Measurements from ENCODE around the gene SLC34A3. TPM values are rescaled to one million over a fixed set of nuclear protein-coding genes. Genes with fewer than 3 reads are reported as not detected.

The SLC34A3 gene
- polyA plus RNA-seq, 3 donors = 2.8 to 6.0 (median 5.2) TPM

DNA sequence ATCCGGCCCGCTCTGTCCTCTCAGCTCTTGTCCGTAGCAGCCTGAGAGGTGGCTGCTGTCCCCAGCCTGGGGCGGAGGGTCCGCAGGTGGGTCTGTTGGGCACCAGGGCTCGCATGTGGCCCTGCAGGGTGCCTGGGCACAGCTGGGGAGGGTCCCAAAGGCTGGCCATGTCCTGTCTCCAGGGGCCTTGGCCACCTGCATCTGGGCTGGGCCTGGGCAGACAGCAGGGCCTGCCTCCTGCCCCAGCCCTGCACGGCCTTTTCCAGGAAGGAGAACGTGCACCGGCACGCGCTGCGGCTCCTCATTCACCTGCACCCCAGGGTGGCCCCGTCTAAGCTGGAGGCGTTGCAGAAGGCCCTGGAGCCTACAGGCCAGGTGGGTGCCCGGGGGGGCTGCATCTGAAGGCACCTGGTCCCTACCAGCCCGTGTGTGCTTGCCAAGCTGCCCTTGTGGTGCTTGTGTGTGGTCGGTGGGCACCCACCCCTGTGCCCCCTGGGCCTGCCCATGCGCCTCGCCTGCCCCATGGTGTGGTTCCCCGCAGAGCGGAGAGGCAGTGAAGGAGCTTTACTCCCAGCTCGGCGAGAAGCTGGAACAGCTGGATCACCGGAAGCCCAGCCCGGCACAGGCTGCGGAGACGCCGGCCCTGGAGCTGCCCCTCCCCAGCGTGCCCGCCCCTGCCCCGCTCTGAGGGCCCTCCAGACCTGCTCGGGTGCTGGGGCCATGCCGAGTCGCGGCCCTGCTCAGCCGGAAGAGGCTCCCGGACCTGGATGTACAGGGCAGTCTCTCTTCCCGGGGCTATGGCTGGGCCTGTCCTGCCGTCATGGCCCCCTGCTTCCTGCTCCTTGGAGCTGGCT is 41.8 kb downstream of the SLC34A3 start:
- DNase-seq (ENCODE audit: low read depth in 3 of 3, low spot score in 2 of 3) = no peak

DNA sequence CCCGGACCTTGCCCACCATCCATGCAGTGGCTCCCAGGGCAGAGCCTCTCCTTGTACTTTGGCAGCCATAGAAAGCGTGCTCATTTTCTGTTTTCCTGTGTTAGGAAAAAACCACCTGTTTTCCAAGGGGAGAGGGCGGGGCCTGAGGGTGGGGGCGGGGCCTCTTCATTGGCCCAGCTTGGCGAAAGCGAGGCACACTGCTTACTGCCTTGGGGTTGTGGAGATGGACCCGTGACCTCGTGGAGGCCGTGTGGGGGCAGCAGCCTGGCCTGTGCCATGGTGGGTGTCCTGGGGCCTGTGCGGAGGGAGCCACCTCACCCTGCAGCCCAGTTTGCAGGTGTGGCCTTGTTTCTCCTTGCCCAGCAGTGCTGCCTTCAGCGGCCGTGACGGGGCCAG is 42.4 kb downstream of the SLC34A3 start:
- no peak for DNase-seq (ENCODE audit: low read depth in 3 of 3, low spot score in 2 of 3)

DNA sequence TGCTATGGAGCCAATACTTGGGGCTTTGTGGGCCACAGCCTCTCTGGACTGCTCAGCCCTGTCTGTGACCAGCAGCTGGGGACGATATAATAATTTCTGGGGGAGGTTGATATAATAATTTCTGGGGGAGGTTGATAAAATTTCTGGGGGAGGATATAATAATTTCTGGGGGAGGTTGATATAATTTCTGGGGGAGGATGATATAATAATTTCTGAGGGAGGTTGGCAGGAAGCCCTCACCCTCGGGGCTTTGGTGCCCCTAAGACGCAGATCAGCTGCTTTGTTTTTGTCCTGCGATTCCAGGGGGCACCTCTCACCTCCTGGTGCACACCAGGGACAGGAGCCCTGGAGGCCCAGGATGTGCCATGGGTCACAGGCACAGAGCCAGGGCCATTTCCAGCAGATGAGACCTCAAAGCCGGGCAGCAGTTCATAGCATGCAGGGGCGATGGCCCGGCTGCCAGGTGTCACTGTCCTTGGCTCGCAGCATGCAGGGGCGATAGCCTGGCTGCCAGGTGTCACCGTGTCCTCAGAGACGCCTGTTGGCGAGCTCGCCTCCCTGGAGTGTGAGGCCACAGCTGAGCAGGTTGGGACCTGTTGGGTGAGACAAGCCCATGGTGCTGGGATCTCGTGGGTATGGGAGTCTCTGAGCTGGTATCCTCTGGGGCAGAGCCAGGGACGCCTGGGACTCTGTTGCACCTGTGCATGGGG is 43.1 kb downstream of the SLC34A3 start:
- DNase-seq (ENCODE audit: low read depth in 3 of 3, low spot score in 2 of 3) = no peak

DNA sequence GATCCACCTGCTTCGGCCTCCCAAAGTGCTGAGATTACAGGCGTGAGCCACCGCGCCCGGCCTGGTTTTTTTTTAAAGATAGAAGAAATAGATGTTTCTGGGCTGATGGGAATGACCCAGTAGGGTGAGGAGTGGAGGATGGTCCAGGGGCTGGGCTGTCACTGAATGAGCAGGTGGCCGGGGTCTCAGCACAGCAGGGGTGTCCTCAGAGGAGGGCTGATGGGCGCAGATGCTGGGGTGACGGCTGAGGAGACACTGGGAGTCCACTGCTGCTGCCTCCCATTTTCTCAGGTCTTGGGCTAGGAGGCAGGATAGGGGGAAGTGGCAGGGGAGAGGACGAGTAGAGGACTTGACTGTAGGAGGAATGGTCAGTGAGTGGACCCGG is 44.5 kb downstream of the SLC34A3 start:
- no peak for DNase-seq (ENCODE audit: low read depth in 3 of 3, low spot score in 2 of 3)

DNA sequence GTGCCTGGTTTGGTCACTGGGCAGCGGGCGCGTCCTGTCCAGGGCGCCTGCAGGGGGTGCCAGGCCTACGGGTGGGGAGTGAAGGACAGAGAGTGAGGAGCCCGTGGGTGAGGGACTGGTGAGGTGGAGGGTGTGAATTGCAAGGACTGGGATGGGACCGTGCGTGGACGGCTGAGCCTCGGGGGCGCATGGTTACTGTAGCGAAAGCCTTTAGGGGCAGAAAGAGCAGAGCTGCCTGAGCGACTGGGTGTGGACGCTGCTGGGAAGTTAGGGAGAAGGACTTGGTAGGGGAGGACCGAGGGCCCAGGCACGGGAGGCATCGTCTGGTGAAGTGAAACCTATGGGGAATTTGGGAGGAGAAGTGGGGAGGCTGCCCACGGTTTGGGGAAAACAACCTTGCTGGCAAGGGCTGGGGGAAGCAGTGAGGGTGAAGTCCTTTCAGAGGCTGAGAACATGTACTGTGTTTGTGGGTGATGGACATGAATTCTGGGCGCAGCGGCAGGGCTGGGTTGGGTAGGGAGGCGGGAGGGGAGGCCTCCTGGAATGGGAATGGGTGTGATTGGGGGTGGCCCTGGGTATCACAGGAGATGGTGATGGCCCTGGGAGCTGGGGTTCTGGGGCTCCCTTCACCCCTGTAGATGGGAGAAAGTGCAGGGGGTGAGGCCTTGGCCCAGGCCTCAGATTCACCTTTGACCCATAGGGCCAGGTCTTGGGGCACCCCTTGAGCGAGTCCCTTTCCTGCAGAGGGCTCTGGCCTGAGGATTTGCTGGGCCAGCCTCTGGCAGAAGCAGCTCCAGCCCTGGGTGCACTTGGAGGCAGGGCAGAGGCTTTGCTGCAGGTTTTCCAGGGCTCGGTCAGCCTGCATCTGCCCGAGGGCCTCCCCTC is 45.1 kb downstream of the SLC34A3 start:
- DNase-seq (ENCODE audit: low read depth in 3 of 3, low spot score in 2 of 3) = no peak

DNA sequence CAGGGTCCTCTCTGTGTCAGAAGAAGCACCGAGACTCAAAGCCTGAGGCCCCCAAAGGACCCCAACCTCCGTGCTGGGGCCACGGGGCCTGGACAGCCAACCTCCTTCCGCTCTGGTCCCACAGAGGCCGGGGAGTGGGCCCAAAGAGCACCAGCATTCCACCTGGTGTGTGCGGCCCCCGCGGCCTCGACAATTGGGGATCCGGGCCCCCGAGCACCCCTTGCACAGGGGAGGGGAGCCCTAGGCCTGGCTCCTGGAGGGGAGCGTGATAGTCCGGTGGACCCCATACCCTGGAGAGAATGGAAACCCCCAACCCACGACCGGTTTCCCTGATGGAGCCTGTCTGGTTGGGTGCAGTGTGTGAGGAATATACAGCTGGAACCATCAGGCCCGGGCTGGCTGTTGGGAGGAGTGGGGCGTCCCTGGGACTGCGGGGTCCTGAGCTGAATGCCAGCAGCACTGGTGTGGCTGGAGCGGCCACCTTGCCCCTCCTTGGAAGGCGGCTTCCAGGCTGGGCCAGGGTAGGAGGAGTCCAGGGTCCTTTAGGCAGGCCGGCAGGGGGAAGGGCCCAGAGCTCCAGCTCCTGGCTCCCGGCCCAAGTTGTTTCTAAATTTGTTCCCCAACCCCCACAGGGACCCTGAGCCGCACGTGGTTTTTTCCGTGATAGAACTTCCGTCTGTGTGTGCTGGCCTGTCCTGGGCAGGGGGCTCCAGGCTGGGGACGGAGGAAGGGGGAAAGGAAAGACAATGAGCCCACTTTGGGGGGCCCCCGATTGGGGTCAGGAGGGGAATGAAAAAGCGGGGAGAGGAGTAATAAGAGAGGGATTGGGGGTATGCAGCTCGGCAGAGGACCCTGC is 46.0 kb downstream of the SLC34A3 start:
- DNase-seq (ENCODE audit: low read depth in 3 of 3, low spot score in 2 of 3) = no peak

DNA sequence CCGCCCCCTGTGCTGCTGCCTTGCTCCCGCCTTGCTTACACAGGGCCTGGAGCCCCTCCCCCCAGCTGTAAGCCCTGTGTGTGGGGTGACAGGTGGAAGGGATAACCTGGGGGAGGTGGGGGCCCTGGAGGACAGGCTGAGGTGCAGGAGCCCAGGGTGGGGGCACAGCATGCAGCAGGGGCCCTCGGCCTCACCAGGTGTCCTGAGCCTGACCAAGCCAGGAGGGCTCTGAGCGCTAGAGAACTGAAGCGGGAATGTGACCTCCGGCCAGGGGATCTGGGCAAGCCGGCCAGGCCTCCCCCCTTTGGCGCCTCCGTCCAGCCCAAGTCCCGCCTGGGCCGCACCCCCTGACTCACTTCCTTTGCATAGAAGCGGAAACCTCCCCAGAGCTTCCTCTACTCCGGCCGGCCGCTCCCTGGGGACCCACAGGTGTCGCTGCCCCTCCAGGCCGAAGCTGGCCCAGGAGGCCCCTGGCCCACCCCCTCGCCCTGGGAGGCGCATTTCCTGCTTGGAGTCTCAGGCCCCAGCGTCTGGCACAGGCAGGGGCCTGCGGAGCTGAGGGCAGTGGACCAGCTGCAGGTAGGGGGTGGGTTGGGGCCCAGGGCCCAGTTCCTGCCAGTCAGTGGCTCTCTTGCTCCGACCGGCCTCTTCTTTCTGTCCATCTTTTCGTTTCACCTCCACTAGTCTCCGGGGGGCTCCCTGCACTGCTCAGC is 46.8 kb downstream of the SLC34A3 start, which contains the start of gene TOR4A:
Gene TOR4A (plus strand): TSS at position 398 of the 713 bp plus-strand sequence. CDS start 964 bp downstream, outside the sequence.
- DNase-seq (ENCODE audit: low read depth in 3 of 3, low spot score in 2 of 3) = no peak

DNA sequence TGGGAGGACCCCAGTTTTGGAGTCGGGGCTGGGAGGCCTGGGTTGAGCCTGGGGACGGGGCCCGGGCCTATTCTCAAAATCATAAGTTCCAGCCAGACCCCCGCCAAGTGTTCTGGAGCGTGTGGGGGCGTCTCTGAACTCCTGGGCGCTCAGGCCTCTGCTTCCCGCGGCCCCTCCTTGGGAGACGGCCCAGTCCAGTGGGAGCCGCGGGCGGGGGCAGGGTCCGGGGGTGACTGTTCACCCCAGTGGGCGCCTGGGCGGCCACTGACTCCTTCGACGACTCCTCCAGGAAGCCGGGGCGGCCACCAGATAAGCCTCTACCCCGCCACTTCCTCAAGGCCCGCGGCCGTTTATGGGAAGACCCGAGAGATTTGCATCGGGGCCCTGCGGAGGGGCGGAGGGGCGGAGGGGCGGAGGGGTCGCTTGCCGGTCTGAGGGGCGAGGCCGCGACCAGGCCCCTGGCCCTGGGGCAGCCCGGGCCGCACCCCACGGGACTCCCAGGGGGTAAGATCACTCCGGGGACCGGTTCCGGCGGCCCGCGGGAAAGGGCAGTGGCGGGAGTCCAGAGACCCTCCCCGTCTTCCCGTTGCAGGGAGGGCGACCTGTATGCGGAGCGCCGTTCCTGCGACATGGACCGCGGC is 47.5 kb downstream of the SLC34A3 start:
- no peak for DNase-seq (ENCODE audit: low read depth in 3 of 3, low spot score in 2 of 3)

DNA sequence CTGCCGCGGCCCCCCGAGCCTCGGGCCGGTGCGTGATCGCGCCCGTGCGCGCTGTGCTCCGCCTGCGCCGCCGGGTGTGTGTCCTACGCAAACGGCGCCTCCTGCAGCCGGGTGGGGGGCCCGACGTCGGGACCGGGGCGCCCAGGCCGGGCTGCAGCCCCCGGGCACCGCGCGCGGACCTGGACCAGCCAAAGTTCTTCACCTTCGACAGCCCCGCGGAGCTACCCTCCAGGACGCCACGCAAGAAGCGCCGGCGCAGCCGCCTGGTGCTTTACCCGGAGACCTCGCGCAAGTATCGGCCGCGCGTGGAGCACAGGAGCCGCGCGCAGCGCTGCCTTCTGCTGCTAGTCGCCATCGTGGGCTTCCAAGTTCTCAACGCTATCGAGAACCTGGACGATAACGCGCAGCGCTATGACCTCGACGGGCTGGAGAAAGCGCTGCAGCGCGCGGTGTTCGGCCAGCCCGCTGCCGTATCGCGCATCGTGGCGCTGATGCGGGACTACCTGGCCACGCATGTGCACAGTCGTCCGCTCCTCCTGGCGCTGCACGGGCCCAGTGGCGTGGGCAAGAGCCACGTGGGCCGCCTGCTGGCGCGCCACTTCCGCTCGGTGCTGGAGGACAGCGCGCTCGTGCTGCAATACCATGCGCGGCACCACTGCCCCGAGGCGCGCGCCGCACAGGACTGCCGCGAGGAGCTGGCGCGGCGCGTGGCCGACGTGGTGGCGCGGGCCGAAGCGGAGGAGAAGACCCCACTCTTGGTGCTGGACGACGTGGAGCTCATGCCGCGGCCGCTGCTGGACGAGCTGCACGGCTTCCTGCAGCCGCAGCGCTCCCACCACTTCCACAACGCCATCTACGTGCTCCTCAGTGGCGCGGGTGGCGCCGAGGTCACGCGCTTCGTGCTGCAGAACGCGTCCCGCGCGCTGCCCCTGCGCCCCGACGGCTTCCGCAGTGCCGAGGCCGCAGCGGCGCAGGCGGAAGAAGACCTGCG is 48.3 kb downstream of the SLC34A3 start:
- no peak for DNase-seq (ENCODE audit: low read depth in 3 of 3, low spot score in 2 of 3)

DNA sequence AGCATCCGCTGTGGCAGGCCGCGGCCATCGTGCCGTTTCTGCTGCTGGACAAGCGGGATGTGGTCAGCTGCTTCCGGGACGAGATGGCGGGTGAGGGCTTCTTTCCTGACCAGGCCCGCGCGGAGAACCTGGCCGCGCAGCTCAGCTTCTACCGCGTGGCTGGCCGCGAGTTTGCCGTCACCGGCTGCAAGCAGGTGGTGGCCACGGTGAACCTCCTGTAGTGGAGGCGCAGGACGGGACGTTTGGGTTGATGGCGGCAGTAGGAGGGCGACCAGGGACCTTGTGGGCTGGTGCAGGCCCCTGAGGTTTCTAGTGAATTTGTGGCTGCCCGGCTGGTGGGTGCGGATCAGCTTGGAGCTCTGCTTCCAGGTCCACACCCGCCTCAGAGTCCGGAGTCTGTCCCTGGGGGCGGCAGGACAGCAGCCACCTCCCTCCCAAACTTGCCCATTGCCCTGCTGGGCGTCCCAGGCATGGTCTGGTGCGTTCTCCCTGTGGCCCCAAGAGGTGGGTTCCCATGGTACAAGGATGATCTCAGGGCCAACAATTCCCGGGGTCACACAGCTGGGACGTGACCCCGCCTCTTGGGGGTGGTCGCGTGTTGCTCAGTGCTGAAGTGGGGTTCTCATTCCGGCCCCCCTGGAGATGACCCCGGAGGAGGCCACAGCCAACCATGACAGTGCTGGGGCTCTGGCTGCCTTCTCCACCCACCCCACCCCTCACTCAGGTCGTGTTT is 49.2 kb downstream of the SLC34A3 start:
- no peak for DNase-seq (ENCODE audit: low read depth in 3 of 3, low spot score in 2 of 3)

DNA sequence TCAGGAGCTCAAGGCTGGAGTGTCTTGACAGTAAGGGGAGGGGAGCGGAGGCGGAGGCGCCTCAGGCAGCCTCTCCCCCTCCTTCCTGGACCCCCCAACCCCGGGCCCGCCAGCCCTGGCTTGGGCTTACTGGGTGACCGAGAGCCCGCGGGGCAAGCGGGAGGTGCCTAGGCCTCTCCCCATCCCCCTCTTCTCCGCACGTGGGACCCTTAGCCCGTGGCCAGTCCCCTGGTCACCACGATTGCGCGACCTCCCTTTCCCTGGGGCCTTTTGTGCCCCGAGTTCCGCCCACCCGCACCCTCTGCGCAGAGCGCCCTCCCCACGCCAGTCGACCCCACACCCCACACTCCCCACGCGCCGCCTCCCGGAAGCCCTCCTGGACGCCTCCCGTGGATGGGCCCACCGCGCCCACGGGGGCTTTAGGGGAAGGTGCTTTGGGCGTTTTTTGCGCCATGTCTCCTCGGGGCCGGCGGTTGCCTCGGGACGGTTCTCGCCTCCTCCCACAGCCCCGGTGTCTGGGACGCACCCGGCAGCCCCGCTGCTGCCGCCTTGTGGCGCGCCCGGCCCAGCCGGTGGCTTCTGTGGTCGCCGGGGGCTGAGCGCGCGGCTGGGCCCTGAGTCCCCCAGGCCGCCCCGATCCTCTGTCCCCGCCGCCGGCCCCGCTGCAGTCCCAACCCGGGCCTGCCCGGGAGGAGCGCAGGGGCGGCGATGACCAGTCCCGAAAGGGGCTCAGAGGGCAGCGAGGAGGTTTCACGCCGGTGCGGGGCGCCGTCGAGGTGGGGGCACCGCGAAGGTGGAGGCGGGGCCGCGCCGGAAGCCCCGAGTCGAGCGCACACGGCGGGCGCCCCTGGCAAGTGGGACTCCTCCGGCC is 50.0 kb downstream of the SLC34A3 start:
- no peak for DNase-seq (ENCODE audit: low read depth in 3 of 3, low spot score in 2 of 3)

DNA sequence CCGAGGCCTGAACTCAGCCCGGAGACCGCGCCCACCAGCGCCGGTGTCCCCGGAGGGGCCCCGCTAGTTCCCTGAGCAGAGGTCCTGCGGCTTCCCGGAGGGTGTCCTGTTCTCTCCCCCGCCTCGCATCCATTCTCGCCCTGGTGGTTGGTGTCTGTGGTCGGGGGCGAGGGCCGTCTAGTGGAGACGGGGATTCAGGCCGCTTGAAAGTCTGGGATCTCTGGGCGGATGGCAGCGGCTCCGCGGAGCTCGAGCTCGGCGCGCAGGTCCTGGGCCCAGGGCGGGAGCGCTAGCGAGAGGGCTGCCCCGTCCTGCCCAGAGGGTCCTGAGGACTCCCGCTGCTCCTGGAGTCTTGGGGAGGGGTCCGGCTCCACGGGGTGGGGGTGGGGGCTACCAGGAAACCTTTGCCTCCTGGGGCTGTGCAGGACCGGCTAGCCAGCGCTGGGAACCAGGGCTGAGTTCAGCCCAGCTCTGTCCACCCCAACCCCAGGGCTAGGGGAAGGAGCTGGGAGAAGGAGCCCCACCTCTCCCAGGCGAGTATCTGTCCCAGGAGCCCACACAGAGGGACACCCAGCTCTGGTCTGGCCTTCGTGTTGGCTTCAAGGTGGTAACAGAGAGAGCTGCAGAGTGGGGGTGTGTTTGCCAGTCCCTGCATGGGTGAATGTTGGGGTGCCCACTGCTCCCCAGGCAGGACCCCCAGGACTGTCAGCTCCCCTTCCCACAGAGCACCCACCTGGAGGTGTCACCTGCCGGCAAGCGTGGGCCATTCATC is 50.8 kb downstream of the SLC34A3 start:
- no peak for DNase-seq (ENCODE audit: low read depth in 3 of 3, low spot score in 2 of 3)

All from right renal cortex interstitium (tissue), 3 donors.